ENCODE results near the gene PLAAT3. TPM values are rescaled to one million over a fixed set of nuclear protein-coding genes. Genes with fewer than 3 reads are reported as not detected.
"Not testable (repeated sequence)": the region's sequence is repeated elsewhere in the genome, so short reads cannot be mapped to it uniquely, and the experiment has no call there.

Gene PLAAT3
- total and polyA plus RNA-seq, 7 experiments from 2014 or later = 0.92 to 10.3 (median 2.0) TPM

DNA sequence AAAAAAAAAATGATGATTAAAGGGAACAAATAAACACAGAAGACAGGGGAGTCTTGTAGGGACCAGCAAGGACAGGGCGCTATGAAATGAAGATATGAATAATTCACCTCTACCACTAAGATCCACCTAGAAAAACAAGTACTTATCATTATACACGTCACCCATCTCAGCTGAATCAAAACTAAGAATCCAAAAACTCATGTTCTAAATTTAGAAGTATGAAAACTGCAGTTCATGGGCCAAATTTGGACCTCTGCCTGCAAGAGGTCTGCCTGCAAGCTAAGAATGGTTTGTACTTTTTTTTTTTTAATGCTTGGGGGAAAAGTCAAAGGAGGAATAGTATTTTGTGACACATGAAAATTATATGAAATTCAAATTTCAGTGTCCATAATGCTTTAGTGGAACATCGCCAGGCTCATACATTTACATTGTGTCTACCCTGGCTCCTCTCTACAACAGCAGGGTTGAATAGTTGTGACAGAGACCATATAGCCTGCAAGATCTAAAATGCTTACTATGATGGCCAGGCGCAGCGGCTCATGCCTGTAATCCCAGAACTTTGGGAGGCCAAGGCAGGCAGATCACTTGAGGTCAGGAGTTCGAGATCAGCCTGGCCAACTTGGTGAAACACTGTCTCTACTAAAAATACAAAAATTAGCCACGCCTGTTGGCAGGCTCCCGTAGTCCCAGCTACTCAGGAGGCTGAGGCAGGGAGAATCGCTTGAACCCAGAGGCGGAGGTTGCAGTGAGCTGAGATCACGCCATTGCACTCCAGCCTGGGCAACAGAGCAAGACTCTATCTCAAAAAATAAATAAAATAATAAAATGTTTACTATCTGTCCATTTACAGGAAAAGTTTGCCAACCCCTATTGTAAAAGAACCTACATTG lies 11.7 kb downstream of the PLAAT3 start:
- H3K4me3 Mint-ChIP-seq; ATAC-seq; H3K4me1 ChIP-seq (ENCODE audit: control insufficient read depth in 2 of 2, insufficient read depth in 2 of 2, low read length in 2 of 2); H3K27ac ChIP-seq (ENCODE audit: low read depth, low read length); intact Hi-C loops (cut with micrococcal nuclease); H3K9me3 Mint-ChIP-seq; H3K27me3 ChIP-seq (ENCODE audit: control insufficient read depth in 2 of 2, insufficient read depth in 2 of 2, low read length in 2 of 2); H3K27me3 Mint-ChIP-seq; H3K9me3 ChIP-seq (ENCODE audit: control insufficient read depth in 2 of 3, low read length in 3 of 3); H3K4me3 ChIP-seq (ENCODE audit: low read length); H3K36me3 ChIP-seq (ENCODE audit: control insufficient read depth in 2 of 3, insufficient read depth in 3 of 3, low read length in 3 of 3); CTCF ChIA-PET; H3K36me3 Mint-ChIP-seq; DNase-seq; H3K27ac Mint-ChIP-seq; H3K4me1 Mint-ChIP-seq: not testable (repeated sequence)
- POLR2A ChIA-PET = interaction anchor here (0.7 kb wide), 1 partner anchor 10 kb away, joined by 3 read pairs; no protein-coding TSS in a partner anchor

GRCh38 chr11:63599211-63600122 lies 14.8 kb downstream of the PLAAT3 start:
- no peaks in the 10 kb centered on the region for H3K9me3 Mint-ChIP-seq
- Histone ChIP-seq H3K36me3 (ENCODE audit: control insufficient read depth in 2 of 3, insufficient read depth in 3 of 3, low read length in 3 of 3) (no peaks in the 10 kb centered on the region), H3K4me3 (ENCODE audit: low read length) (no peak overlapping the region), H3K4me1 (ENCODE audit: control insufficient read depth in 2 of 2, insufficient read depth in 2 of 2, low read length in 2 of 2) (no peaks in the 10 kb centered on the region), H3K9me3 (ENCODE audit: control insufficient read depth in 2 of 3, low read length in 3 of 3) (no peaks in the 10 kb centered on the region), H3K27me3 (ENCODE audit: control insufficient read depth in 2 of 2, insufficient read depth in 2 of 2, low read length in 2 of 2) (no peaks in the 10 kb centered on the region), H3K27ac (ENCODE audit: low read depth, low read length) (no peak overlapping the region)
- ATAC-seq = no peak
- peaks cover 0 to 6% (median 0%) of the 10 kb centered on the region in 5 donors for H3K36me3 Mint-ChIP-seq
- H3K27me3 Mint-ChIP-seq = peaks cover 0 to 2% (median 0%) of the 10 kb centered on the region in 5 donors
- DNase-seq = no peak
- ChIA-PET CTCF (no interaction called here), POLR2A (no interaction called here)
- H3K4me1 Mint-ChIP-seq = peaks cover 0 to 6% (median 0%) of the 10 kb centered on the region in 7 donors
- H3K4me3 Mint-ChIP-seq = no peak overlapping the region
- intact Hi-C loops (cut with micrococcal nuclease) = no loop called here
- peak overlapping the region in 1 of 9 donors; percentile 23 for H3K27ac Mint-ChIP-seq

DNA sequence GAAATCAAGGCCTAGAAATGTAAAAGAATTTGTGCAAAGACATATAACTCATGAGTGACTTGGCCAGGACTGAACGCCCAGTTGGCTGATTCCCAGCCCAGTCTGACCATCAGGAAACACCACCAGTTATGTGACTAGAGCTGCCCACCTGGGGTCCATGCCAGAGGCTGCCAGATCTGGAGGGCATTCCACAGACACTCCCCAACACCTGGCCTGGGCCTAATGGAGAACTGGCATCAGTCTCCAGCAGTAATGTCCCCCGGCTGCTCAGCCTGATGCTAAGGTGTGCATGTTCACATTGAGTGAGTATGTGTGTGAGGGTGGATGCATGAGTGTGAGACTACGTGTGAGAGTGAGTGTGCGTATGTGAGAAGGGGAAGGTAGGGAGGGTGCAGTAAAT lies 15.7 kb downstream of the PLAAT3 start:
- Histone ChIP-seq H3K4me1 (ENCODE audit: control insufficient read depth in 2 of 2, insufficient read depth in 2 of 2, low read length in 2 of 2) (no peaks in the 10 kb centered on the region), H3K4me3 (ENCODE audit: low read length) (no peak overlapping the region), H3K27me3 (ENCODE audit: control insufficient read depth in 2 of 2, insufficient read depth in 2 of 2, low read length in 2 of 2) (no peaks in the 10 kb centered on the region), H3K9me3 (ENCODE audit: control insufficient read depth in 2 of 3, low read length in 3 of 3) (no peaks in the 10 kb centered on the region), H3K36me3 (ENCODE audit: control insufficient read depth in 2 of 3, insufficient read depth in 3 of 3, low read length in 3 of 3) (no peaks in the 10 kb centered on the region), H3K27ac (ENCODE audit: low read depth, low read length) (no peak overlapping the region)
- Mint-ChIP-seq H3K4me1 (peaks cover 0 to 5% (median 2%) of the 10 kb centered on the region in 7 donors), H3K9me3 (no peaks in the 10 kb centered on the region), H3K27ac (peak overlapping the region in 2 of 9 donors; percentile 34 to 76), H3K27me3 (peaks cover 0 to 2% (median 0%) of the 10 kb centered on the region in 5 donors), H3K4me3 (no peak overlapping the region), H3K36me3 (peaks cover 0 to 6% (median 0%) of the 10 kb centered on the region in 5 donors)
- intact Hi-C loops (cut with micrococcal nuclease) = no loop called here
- ATAC-seq = no peak
- ChIA-PET CTCF (no interaction called here), POLR2A (no interaction called here)
- no peak for DNase-seq

GRCh38 chr11:63595296-63595695 lies 18.9 kb downstream of the PLAAT3 start:
- H3K4me1 Mint-ChIP-seq = peaks cover 0 to 5% (median 0%) of the 10 kb centered on the region in 7 donors
- Histone ChIP-seq H3K27me3 (ENCODE audit: control insufficient read depth in 2 of 2, insufficient read depth in 2 of 2, low read length in 2 of 2) (no peaks in the 10 kb centered on the region), H3K4me3 (ENCODE audit: low read length) (no peak overlapping the region), H3K36me3 (ENCODE audit: control insufficient read depth in 2 of 3, insufficient read depth in 3 of 3, low read length in 3 of 3) (no peaks in the 10 kb centered on the region), H3K4me1 (ENCODE audit: control insufficient read depth in 2 of 2, insufficient read depth in 2 of 2, low read length in 2 of 2) (no peaks in the 10 kb centered on the region), H3K27ac (ENCODE audit: low read depth, low read length) (no peak overlapping the region), H3K9me3 (ENCODE audit: control insufficient read depth in 2 of 3, low read length in 3 of 3) (no peaks in the 10 kb centered on the region)
- no peak overlapping the region for H3K4me3 Mint-ChIP-seq
- H3K27me3 Mint-ChIP-seq = peaks cover 0 to 2% (median 0%) of the 10 kb centered on the region in 5 donors
- no peaks in the 10 kb centered on the region for H3K9me3 Mint-ChIP-seq
- ATAC-seq (no peak), DNase-seq (no peak)
- no peak overlapping the region for H3K27ac Mint-ChIP-seq
- ChIA-PET POLR2A (no interaction called here), CTCF (interaction anchor here (0.7 kb wide), 1 partner anchor 80 kb away, joined by 4 read pairs; no protein-coding TSS in a partner anchor)
- H3K36me3 Mint-ChIP-seq = peaks cover 0 to 6% (median 4%) of the 10 kb centered on the region in 5 donors
- intact Hi-C loops (cut with micrococcal nuclease) = no loop called here

- ATAC-seq (no peak), DNase-seq (no peak)
- Mint-ChIP-seq H3K9me3 (peaks cover 0 to 1% (median 0%) of the 10 kb centered on the region in 11 donors), H3K36me3 (peaks cover 2 to 10% (median 4%) of the 10 kb centered on the region in 5 donors), H3K4me1 (peaks cover 0 to 2% (median 0%) of the 10 kb centered on the region in 7 donors), H3K27ac (no peak overlapping the region), H3K27me3 (no peaks in the 10 kb centered on the region), H3K4me3 (no peak overlapping the region)
- Histone ChIP-seq H3K36me3 (ENCODE audit: control insufficient read depth in 2 of 3, insufficient read depth in 3 of 3, low read length in 3 of 3) (no peaks in the 10 kb centered on the region), H3K27ac (ENCODE audit: low read depth, low read length) (no peak overlapping the region), H3K9me3 (ENCODE audit: control insufficient read depth in 2 of 3, low read length in 3 of 3) (no peaks in the 10 kb centered on the region), H3K4me1 (ENCODE audit: control insufficient read depth in 2 of 2, insufficient read depth in 2 of 2, low read length in 2 of 2) (no peaks in the 10 kb centered on the region), H3K4me3 (ENCODE audit: low read length) (no peak overlapping the region), H3K27me3 (ENCODE audit: control insufficient read depth in 2 of 2, insufficient read depth in 2 of 2, low read length in 2 of 2) (no peaks in the 10 kb centered on the region)
- intact Hi-C loops (cut with micrococcal nuclease) = no loop called here
- CTCF ChIA-PET = no interaction called here
- POLR2A ChIA-PET = no interaction called here
These were observed 21.2 kb downstream of the PLAAT3 start for GRCh38 chr11:63592975-63593395.

- Mint-ChIP-seq H3K27me3 (no peaks in the 10 kb centered on the region), H3K27ac (no peak overlapping the region), H3K36me3 (peaks cover 3 to 6% (median 5%) of the 10 kb centered on the region in 5 donors), H3K9me3 (peaks cover 0 to 8% (median 0%) of the 10 kb centered on the region in 11 donors), H3K4me1 (peaks cover 0 to 2% (median 0%) of the 10 kb centered on the region in 7 donors), H3K4me3 (no peak overlapping the region)
- no peaks in the 10 kb centered on the region for H3K4me1 ChIP-seq (ENCODE audit: control insufficient read depth in 2 of 2, insufficient read depth in 2 of 2, low read length in 2 of 2)
- ChIA-PET POLR2A (no interaction called here), CTCF (interaction anchor here (0.6 kb wide), 1 partner anchor 654 kb away, joined by 4 read pairs; no protein-coding TSS in a partner anchor)
- no peak overlapping the region for H3K27ac ChIP-seq (ENCODE audit: low read depth, low read length)
- H3K9me3 ChIP-seq (ENCODE audit: control insufficient read depth in 2 of 3, low read length in 3 of 3) = no peaks in the 10 kb centered on the region
- intact Hi-C loops (cut with micrococcal nuclease) = no loop called here
- ATAC-seq (no peak), DNase-seq (no peak)
- no peaks in the 10 kb centered on the region for H3K36me3 ChIP-seq (ENCODE audit: control insufficient read depth in 2 of 3, insufficient read depth in 3 of 3, low read length in 3 of 3)
- H3K27me3 ChIP-seq (ENCODE audit: control insufficient read depth in 2 of 2, insufficient read depth in 2 of 2, low read length in 2 of 2) = no peaks in the 10 kb centered on the region
- no peak overlapping the region for H3K4me3 ChIP-seq (ENCODE audit: low read length)
These were observed 24.0 kb downstream of the PLAAT3 start for GRCh38 chr11:63590024-63590788.

Measured in naive thymus-derived CD4-positive, alpha-beta T cell (primary cell).